HG02885 (cell line): ENCODE data around the gene ATP5ME.
"Not testable (repeated sequence)": the region's sequence is repeated elsewhere in the genome, so short reads cannot be mapped to it uniquely, and the experiment has no call there.

Experiments
- ATAC-seq: cut with Tn5 transposase; IDR thresholded peaks from one replicate; pipeline ENCODE4 v1.9.1; 2021; ENCODE audit warnings: mild to moderate bottlenecking; ENCODE audit not compliant: unreplicated experiment, poor library complexity

Gene ATP5ME

GRCh38 chr4:657834-658667 lies 16.0 kb downstream of the ATP5ME start:
- no peak for ATAC-seq

- no peak for ATAC-seq
Observed at GRCh38 chr4:657338-657833, 16.7 kb downstream of the ATP5ME start.

GRCh38 chr4:656436-657337 lies 17.4 kb downstream of the ATP5ME start:
- ATAC-seq = no peak

- ATAC-seq = no peak
Observed at GRCh38 chr4:655464-656151, 18.5 kb downstream of the ATP5ME start.

- no peak for ATAC-seq
Observed at GRCh38 chr4:654871-655463, 19.1 kb downstream of the ATP5ME start.

GRCh38 chr4:654503-654845 lies 19.6 kb downstream of the ATP5ME start:
- no peak for ATAC-seq

GRCh38 chr4:653831-654502 lies 20.1 kb downstream of the ATP5ME start:
- ATAC-seq = no peak

GRCh38 chr4:653080-653821 lies 20.8 kb downstream of the ATP5ME start:
- ATAC-seq = no peak

- no peak for ATAC-seq
Observed at GRCh38 chr4:651884-652642, 22.0 kb downstream of the ATP5ME start.

- ATAC-seq = no peak
Observed at GRCh38 chr4:650951-651883, 22.9 kb downstream of the ATP5ME start.

- no peak for ATAC-seq
Observed at GRCh38 chr4:650461-650860, 23.6 kb downstream of the ATP5ME start.

GRCh38 chr4:649751-650310 lies 24.2 kb downstream of the ATP5ME start:
- ATAC-seq = no peak

GRCh38 chr4:649293-649625 lies 24.8 kb downstream of the ATP5ME start:
- no peak for ATAC-seq

- ATAC-seq = no peak
Observed at GRCh38 chr4:648579-649292, 25.3 kb downstream of the ATP5ME start.

- no peak for ATAC-seq
Observed at GRCh38 chr4:647481-647880, 26.6 kb downstream of the ATP5ME start.

- no peak for ATAC-seq
Observed at GRCh38 chr4:646460-646859, 27.6 kb downstream of the ATP5ME start.

- not testable (repeated sequence) for ATAC-seq
Observed at GRCh38 chr4:642366-642765, 31.7 kb downstream of the ATP5ME start.
